CD4-positive, alpha-beta T cell (primary cell): ENCODE data around the gene SASH1. TPM values are rescaled to one million over a fixed set of nuclear protein-coding genes. Genes with fewer than 3 reads are reported as not detected.

Experiments
- ATAC-seq: fragments of 200-7000 bp; cut with Tn5 transposase; one replicate; pipeline ENCODE4 v1.10.0; 2022; ENCODE audit warnings: mild to moderate bottlenecking; ENCODE audit not compliant: poor library complexity
- CTCF ChIA-PET: fragments of 350-600 bp; sonication (Branson Sonifier 250); formaldehyde crosslinking; loops from one replicate; lab custom pipeline; 2021; ENCODE audit warnings: antibody characterized with exemption, inconsistent platforms; lab: Charles Lee
- POLR2A ChIA-PET: fragments of 350-600 bp; sonication (Branson Sonifier 250); formaldehyde crosslinking; loops from one replicate; lab custom pipeline; 2021; ENCODE audit warnings: antibody characterized with exemption, inconsistent platforms; lab: Charles Lee
- DNase-seq, 14 experiments: peaks; one replicate each; pipeline ENCODE4 v3.0.0-alpha.2; 2013 to 2020; ENCODE audit warnings: mixed read lengths in 2 of 14
- H3K27ac ChIP-seq, 2 donors: one replicate each; pipeline versions ENCODE4 v1.5.1 to v1.7.0; 2013; ENCODE audit warnings: low read length in 2 of 2, low read depth in 1 of 2, mild to moderate bottlenecking in 1 of 2
- H3K27me3 ChIP-seq, 2 experiments: 1 replicate in 1 of 2; 2 replicates in 1 of 2; pipeline versions ENCODE4 v1.6.1 to v1.7.0; 2013; ENCODE audit warnings: low read length in 2 of 2, control low read depth in 1 of 2, mild to moderate bottlenecking in 1 of 2, moderate library complexity in 1 of 2; ENCODE audit not compliant: insufficient read depth in 2 of 2, control insufficient read depth in 1 of 2
- H3K36me3 ChIP-seq: one replicate; pipeline ENCODE4 v1.6.1; 2013; ENCODE audit warnings: low read length, control low read depth; ENCODE audit not compliant: insufficient read depth
- H3K4me1 ChIP-seq: one replicate; pipeline ENCODE4 v1.6.1; 2013; ENCODE audit warnings: low read length, control low read depth; ENCODE audit not compliant: insufficient read depth
- H3K4me3 ChIP-seq: one replicate; pipeline ENCODE4 v1.5.1; 2013; ENCODE audit warnings: mild to moderate bottlenecking, low read length, moderate library complexity
- H3K9me3 ChIP-seq, 2 experiments: 1 replicate in 1 of 2; 2 replicates in 1 of 2; pipeline versions ENCODE4 v1.6.1 to v1.7.0; 2013; ENCODE audit warnings: low read length in 2 of 2, mild to moderate bottlenecking in 2 of 2, control low read depth in 1 of 2, moderate library complexity in 1 of 2; ENCODE audit not compliant: control insufficient read depth in 1 of 2, insufficient read depth in 1 of 2
- H3K27ac Mint-ChIP-seq: one replicate; pipeline ENCODE4 v1.8.0; 2020; ENCODE audit warnings: mixed read lengths
- H3K27me3 Mint-ChIP-seq: one replicate; pipeline ENCODE4 v1.8.0; 2021; ENCODE audit warnings: mixed read lengths
- H3K36me3 Mint-ChIP-seq: one replicate; pipeline ENCODE4 v1.8.0; 2021; ENCODE audit warnings: low read depth, mixed read lengths
- H3K4me1 Mint-ChIP-seq: one replicate; pipeline ENCODE4 v1.8.0; 2021; ENCODE audit warnings: low read depth, mixed read lengths
- H3K4me3 Mint-ChIP-seq: one replicate; pipeline ENCODE4 v1.8.0; 2020; ENCODE audit warnings: mild to moderate bottlenecking, mixed read lengths
- H3K9me3 Mint-ChIP-seq: one replicate; pipeline ENCODE4 v1.8.0; 2020; ENCODE audit warnings: mixed read lengths
- intact Hi-C, 2 experiments: fragments of 100-400 bp; cut with DNase I in 1 of 2; cut with micrococcal nuclease in 1 of 2; formaldehyde crosslinking; loops; one replicate each; pipeline versions ENCODE4 v1.15.1 to v1.9.0; 2023 to 2025; cut with DNase I, micrococcal nuclease
- total RNA-seq, 174 experiments: library from RNA in 2 of 174; stranded (reverse) in 2 of 174; gene quantifications; one replicate each; pipeline ENCODE4 v1.2.3 and lab custom pipeline; 2021 to 2026
- TF ChIP-seq, protein P1 (sequence below): fragments of 200-600 bp; IDR thresholded peaks from one replicate; pipeline ENCODE4 v1.8.0; 2022; ENCODE audit warnings: antibody characterized with exemption, mild to moderate bottlenecking

The SASH1 gene
- total RNA-seq, 2 experiments from 2014 or later: 0.58 to 0.75 TPM

DNA sequence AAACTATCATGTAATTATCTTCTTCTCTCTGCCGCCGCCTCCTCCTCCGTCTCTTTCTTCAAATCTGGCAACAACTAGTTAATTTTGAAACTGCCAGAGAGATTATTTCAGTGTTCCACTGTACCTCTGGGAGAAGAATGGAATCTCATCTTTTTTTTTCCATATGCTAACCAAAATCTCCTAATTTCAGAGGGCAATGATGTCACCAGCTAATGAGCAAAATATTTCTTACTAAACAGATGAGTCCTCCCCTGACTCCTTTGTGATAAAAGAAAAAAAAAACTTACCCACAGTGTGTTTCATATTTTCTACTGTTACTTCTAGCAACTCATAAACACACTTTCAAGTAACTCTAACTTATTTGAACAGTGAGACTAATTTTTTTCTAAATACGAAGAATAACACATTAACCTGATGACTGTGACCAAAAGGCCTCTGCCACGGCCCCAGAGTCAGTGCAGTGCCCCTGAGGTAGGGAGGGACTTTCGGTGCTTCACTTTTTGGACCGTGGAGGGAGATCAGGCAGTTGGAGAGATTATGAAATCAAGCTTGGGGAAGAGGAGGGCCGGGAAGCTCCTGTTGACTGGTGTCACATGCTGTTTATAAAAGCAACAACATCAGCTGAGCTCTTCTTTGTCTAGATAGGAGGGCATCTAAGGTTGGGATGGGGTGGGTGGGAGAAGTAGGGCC is 159.6 kb downstream of the SASH1 start:
- intact Hi-C loops: no loop called here
- ATAC-seq (no peak), DNase-seq (no peak)
- Histone ChIP-seq H3K27ac (no peak overlapping the region), H3K4me1 (no peaks in the 10 kb centered on the region), H3K36me3 (no peaks in the 10 kb centered on the region), H3K4me3 (no peak overlapping the region), H3K27me3 (no peaks in the 10 kb centered on the region), H3K9me3 (peaks cover 0 to 2% of the 10 kb centered on the region in 2 experiments)
- H3K36me3 Mint-ChIP-seq: no peaks in the 10 kb centered on the region
- no peaks in the 10 kb centered on the region for H3K9me3 Mint-ChIP-seq
- no peak overlapping the region for H3K27ac Mint-ChIP-seq
- POLR2A ChIA-PET: no interaction called here
- CTCF ChIA-PET: no interaction called here
- no peak overlapping the region for H3K4me3 Mint-ChIP-seq
- TF ChIP-seq, protein P1, sequence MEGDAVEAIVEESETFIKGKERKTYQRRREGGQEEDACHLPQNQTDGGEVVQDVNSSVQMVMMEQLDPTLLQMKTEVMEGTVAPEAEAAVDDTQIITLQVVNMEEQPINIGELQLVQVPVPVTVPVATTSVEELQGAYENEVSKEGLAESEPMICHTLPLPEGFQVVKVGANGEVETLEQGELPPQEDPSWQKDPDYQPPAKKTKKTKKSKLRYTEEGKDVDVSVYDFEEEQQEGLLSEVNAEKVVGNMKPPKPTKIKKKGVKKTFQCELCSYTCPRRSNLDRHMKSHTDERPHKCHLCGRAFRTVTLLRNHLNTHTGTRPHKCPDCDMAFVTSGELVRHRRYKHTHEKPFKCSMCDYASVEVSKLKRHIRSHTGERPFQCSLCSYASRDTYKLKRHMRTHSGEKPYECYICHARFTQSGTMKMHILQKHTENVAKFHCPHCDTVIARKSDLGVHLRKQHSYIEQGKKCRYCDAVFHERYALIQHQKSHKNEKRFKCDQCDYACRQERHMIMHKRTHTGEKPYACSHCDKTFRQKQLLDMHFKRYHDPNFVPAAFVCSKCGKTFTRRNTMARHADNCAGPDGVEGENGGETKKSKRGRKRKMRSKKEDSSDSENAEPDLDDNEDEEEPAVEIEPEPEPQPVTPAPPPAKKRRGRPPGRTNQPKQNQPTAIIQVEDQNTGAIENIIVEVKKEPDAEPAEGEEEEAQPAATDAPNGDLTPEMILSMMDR: no peak
- peaks cover 27% of the 10 kb centered on the region for H3K27me3 Mint-ChIP-seq
- H3K4me1 Mint-ChIP-seq: no peaks in the 10 kb centered on the region

DNA sequence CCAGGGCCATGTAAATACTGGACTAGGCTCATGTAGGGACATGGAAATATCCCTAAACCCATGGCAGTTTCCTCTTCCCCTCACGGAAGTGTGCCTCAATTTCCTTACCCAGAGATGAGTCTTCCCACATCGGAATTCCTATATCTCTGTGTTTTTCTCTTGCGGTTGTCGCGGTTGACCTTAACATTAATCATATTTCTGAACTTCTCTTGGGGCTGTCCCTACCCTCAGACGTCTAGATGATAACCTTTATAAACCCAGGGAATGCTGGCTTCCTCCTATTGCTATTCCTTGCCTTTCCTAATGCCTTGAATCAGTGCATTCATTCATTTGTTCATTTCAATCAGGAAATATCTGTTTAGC is 160.1 kb downstream of the SASH1 start:
- DNase-seq (no peak), ATAC-seq (no peak)
- no peaks in the 10 kb centered on the region for H3K4me1 Mint-ChIP-seq
- Histone ChIP-seq H3K4me1 (no peaks in the 10 kb centered on the region), H3K27ac (no peak overlapping the region), H3K4me3 (no peak overlapping the region), H3K27me3 (no peaks in the 10 kb centered on the region), H3K9me3 (peaks cover 0 to 4% of the 10 kb centered on the region in 2 experiments), H3K36me3 (no peaks in the 10 kb centered on the region)
- TF ChIP-seq, protein P1: no peak
- H3K9me3 Mint-ChIP-seq: no peaks in the 10 kb centered on the region
- H3K27me3 Mint-ChIP-seq: peaks cover 29% of the 10 kb centered on the region
- no peak overlapping the region for H3K27ac Mint-ChIP-seq
- no peaks in the 10 kb centered on the region for H3K36me3 Mint-ChIP-seq
- H3K4me3 Mint-ChIP-seq: no peak overlapping the region
- CTCF ChIA-PET: no interaction called here
- POLR2A ChIA-PET: no interaction called here
- intact Hi-C loops: no loop called here

DNA sequence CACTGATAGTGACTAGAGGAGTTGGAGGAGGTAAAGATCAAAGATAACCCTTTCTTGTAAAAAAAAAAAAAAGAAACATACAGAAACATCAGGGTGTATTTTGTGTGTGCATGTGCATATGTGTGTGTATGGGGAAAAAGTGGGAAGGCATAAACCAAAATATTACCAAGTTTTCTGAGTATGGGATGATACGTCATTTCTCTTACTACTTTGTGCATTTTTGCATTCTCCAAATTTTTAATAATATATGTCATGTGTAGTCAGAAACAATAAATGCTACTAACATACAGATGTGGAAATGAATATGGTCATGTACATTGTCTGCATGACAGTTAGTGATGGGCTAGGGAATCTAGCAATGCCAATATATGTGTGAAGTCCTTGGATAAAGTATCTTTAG is 161.1 kb downstream of the SASH1 start:
- CTCF ChIA-PET: no interaction called here
- H3K4me1 ChIP-seq: no peaks in the 10 kb centered on the region
- no peaks in the 10 kb centered on the region for H3K27me3 ChIP-seq
- no peak overlapping the region for H3K27ac ChIP-seq
- H3K4me1 Mint-ChIP-seq: no peaks in the 10 kb centered on the region
- peaks cover 0 to 4% of the 10 kb centered on the region in 2 experiments for H3K9me3 ChIP-seq
- H3K4me3 ChIP-seq: no peak overlapping the region
- no peaks in the 10 kb centered on the region for H3K36me3 ChIP-seq
- DNase-seq (no peak), ATAC-seq (no peak)
- no peak overlapping the region for H3K27ac Mint-ChIP-seq
- H3K27me3 Mint-ChIP-seq: peaks cover 37% of the 10 kb centered on the region
- POLR2A ChIA-PET: no interaction called here
- no peaks in the 10 kb centered on the region for H3K36me3 Mint-ChIP-seq
- intact Hi-C loops: no loop called here
- H3K4me3 Mint-ChIP-seq: no peak overlapping the region
- TF ChIP-seq, protein P1: no peak
- H3K9me3 Mint-ChIP-seq: no peaks in the 10 kb centered on the region
